GM19397 (cell line): Measurements from ENCODE around the gene SH3BP2.
A peak's percentile ranks its signal among the peaks of the same experiment; 100 is the strongest.
"Not testable (repeated sequence)": the region's sequence is repeated elsewhere in the genome, so short reads cannot be mapped to it uniquely, and the experiment has no call there.

ENCODE experiments used
- ATAC-seq: cut with Tn5 transposase; IDR thresholded peaks from one replicate; pipeline ENCODE4 v1.9.1; 2021; ENCODE audit warnings: mild to moderate bottlenecking, moderate library complexity; ENCODE audit not compliant: unreplicated experiment

SH3BP2 gene

GRCh38 chr4:2762486-2763370 is 30.2 kb upstream of the SH3BP2 start:
- ATAC-seq: not testable (repeated sequence)

- ATAC-seq: no peak
Observed at GRCh38 chr4:2763511-2763967, 29.3 kb upstream of the SH3BP2 start.

- no peak for ATAC-seq
Observed at GRCh38 chr4:2765832-2766526, 26.9 kb upstream of the SH3BP2 start.

GRCh38 chr4:2767046-2767704 is 25.7 kb upstream of the SH3BP2 start:
- ATAC-seq: no peak

- ATAC-seq: no peak
Observed at GRCh38 chr4:2767705-2768074, 25.2 kb upstream of the SH3BP2 start.

- ATAC-seq: no peak
Observed at GRCh38 chr4:2768124-2768523, 24.8 kb upstream of the SH3BP2 start.

- no peak for ATAC-seq
Observed at GRCh38 chr4:2768921-2769336, 24.0 kb upstream of the SH3BP2 start.

- no peak for ATAC-seq
Observed at GRCh38 chr4:2771264-2771663, 21.6 kb upstream of the SH3BP2 start.

- ATAC-seq: not testable (repeated sequence)
Observed at GRCh38 chr4:2780643-2781042, 12.2 kb upstream of the SH3BP2 start.

- no peak for ATAC-seq
Observed at GRCh38 chr4:2781911-2782310, 11.0 kb upstream of the SH3BP2 start.

GRCh38 chr4:2783790-2784189 is 9.1 kb upstream of the SH3BP2 start:
- no peak for ATAC-seq

- ATAC-seq: no peak
Observed at GRCh38 chr4:2785613-2786012, 7.3 kb upstream of the SH3BP2 start.

GRCh38 chr4:2786152-2786671 is 6.7 kb upstream of the SH3BP2 start:
- no peak for ATAC-seq

- peak; percentile 5 for ATAC-seq
Observed at GRCh38 chr4:2786794-2787229, 6.1 kb upstream of the SH3BP2 start.

- peak; percentile 61 for ATAC-seq
Observed at GRCh38 chr4:2787230-2788100, 5.4 kb upstream of the SH3BP2 start.

GRCh38 chr4:2788101-2788500 is 4.8 kb upstream of the SH3BP2 start:
- no peak for ATAC-seq

GRCh38 chr4:2788532-2789103 is 4.3 kb upstream of the SH3BP2 start:
- no peak for ATAC-seq

- no peak for ATAC-seq
Observed at GRCh38 chr4:2789351-2789750, 3.5 kb upstream of the SH3BP2 start.

GRCh38 chr4:2789793-2790582 is 2.9 kb upstream of the SH3BP2 start:
- ATAC-seq: no peak
